MM.1S (cell line): ENCODE data around the gene SMIM29.

Source experiments
- DNase-seq: peaks from one replicate; pipeline ENCODE4 v3.0.0-alpha.2; 2015
- H2AFZ ChIP-seq: fragments of 300-600 bp; sonication (generic); 2 replicates; pipeline ENCODE4 v1.6.0; 2016; ENCODE audit warnings: antibody characterized with exemption, low read length
- H3F3A ChIP-seq: fragments of 300-600 bp; sonication (generic); 2 replicates; pipeline ENCODE4 v1.6.1; 2016; ENCODE audit warnings: mild to moderate bottlenecking, antibody characterized with exemption, low read length, moderate library complexity, mixed read lengths; ENCODE audit not compliant: insufficient read depth
- H3K27ac ChIP-seq: fragments of 300-600 bp; sonication (generic); 2 replicates; pipeline ENCODE4 v1.5.1; 2016; ENCODE audit warnings: mild to moderate bottlenecking, low read length
- H3K27me3 ChIP-seq: fragments of 300-600 bp; sonication (generic); replicated peaks from 2 replicates; pipeline ENCODE4 v1.6.0; 2016; ENCODE audit warnings: low read length; ENCODE audit not compliant: insufficient read depth
- H3K36me3 ChIP-seq: fragments of 300-600 bp; sonication (generic); replicated peaks from 2 replicates; pipeline ENCODE4 v1.6.1; 2016; ENCODE audit warnings: mild to moderate bottlenecking, low read length, mixed read lengths; ENCODE audit not compliant: insufficient read depth
- H3K4me1 ChIP-seq: fragments of 300-600 bp; sonication (generic); 2 replicates; pipeline ENCODE4 v1.6.1; 2016; ENCODE audit warnings: low read length, mixed read lengths
- H3K4me2 ChIP-seq: fragments of 300-600 bp; sonication (generic); 2 replicates; pipeline ENCODE4 v1.6.0; 2016; ENCODE audit warnings: low read depth, low read length
- H3K4me3 ChIP-seq: fragments of 300-600 bp; sonication (generic); 2 replicates; pipeline ENCODE4 v1.5.1; 2016; ENCODE audit warnings: low read length, mixed read lengths
- H3K79me2 ChIP-seq: fragments of 300-600 bp; sonication (generic); 2 replicates; pipeline ENCODE4 v1.6.1; 2016; ENCODE audit warnings: mixed run types, low read length, mixed read lengths
- H3K9ac ChIP-seq: fragments of 300-600 bp; sonication (generic); 2 replicates; pipeline ENCODE4 v1.6.1; 2016; ENCODE audit warnings: low read length, mixed read lengths
- H3K9me2 ChIP-seq: fragments of 300-600 bp; sonication (generic); replicated peaks from 2 replicates; pipeline ENCODE4 v1.6.1; 2016; ENCODE audit warnings: mild to moderate bottlenecking, low read length, mixed read lengths; ENCODE audit not compliant: insufficient read depth
- H3K9me3 ChIP-seq: fragments of 300-600 bp; sonication (generic); replicated peaks from 2 replicates; pipeline ENCODE4 v1.6.1; 2016; ENCODE audit warnings: mild to moderate bottlenecking, low read length, mixed read lengths; ENCODE audit not compliant: insufficient read depth
- H4K20me1 ChIP-seq: fragments of 300-600 bp; sonication (generic); 2 replicates; pipeline ENCODE4 v1.6.1; 2016; ENCODE audit warnings: mild to moderate bottlenecking, low read length, moderate library complexity, mixed read lengths; ENCODE audit not compliant: insufficient read depth
- EZH2 ChIP-seq: fragments of 300-600 bp; sonication (generic); optimal IDR thresholded peaks from 2 replicates; pipeline ENCODE3; 2017; ENCODE audit warnings: low read depth, mild to moderate bottlenecking, antibody characterized with exemption, low read length, mixed read lengths
- EZH2phosphoT487 ChIP-seq: fragments of 300-600 bp; sonication (generic); IDR thresholded peaks from 2 replicates; pipeline ENCODE4 v1.6.1; 2018; ENCODE audit warnings: antibody characterized with exemption, low read length
- TF ChIP-seq, protein P1 (sequence below): fragments of 300-600 bp; sonication (generic); IDR thresholded peaks from 2 replicates; pipeline ENCODE4 v1.5.1; 2016; ENCODE audit warnings: antibody characterized with exemption, low read length, mixed read lengths

Gene SMIM29

DNA sequence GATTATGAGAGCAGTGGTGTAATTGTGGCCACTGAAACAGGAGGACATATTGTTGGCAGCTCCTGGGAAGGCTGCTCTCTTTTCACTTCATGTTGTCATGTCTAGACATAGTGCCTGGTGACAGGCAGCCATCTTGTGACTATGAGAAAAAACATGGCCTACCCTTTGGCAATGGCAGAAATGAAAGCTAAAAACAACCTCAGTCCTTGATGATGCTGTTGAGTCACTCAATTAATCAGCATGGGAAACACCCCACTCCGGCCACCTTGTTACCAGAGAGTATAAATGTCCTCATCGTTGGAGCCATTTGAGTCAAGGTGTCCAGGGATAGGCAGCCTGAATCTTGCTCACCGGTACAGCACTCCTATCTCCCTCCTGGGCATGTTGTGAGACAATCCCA lies 43.3 kb downstream of the SMIM29 start:
- Histone ChIP-seq H3K36me3 (no peaks in the 10 kb centered on the region), H2AFZ (no peak overlapping the region), H3K27me3 (no peaks in the 10 kb centered on the region), H4K20me1 (no peaks in the 10 kb centered on the region), H3K79me2 (no peaks in the 10 kb centered on the region), H3F3A (no peaks in the 10 kb centered on the region), H3K9ac (no peak overlapping the region), H3K4me3 (no peak overlapping the region), H3K9me2 (no peaks in the 10 kb centered on the region), H3K9me3 (no peaks in the 10 kb centered on the region), H3K4me1 (no peaks in the 10 kb centered on the region), H3K4me2 (no peak overlapping the region), H3K27ac (no peak overlapping the region)
- DNase-seq, result no peak
- TF ChIP-seq EZH2phosphoT487, result no peak
- TF ChIP-seq, protein P1, sequence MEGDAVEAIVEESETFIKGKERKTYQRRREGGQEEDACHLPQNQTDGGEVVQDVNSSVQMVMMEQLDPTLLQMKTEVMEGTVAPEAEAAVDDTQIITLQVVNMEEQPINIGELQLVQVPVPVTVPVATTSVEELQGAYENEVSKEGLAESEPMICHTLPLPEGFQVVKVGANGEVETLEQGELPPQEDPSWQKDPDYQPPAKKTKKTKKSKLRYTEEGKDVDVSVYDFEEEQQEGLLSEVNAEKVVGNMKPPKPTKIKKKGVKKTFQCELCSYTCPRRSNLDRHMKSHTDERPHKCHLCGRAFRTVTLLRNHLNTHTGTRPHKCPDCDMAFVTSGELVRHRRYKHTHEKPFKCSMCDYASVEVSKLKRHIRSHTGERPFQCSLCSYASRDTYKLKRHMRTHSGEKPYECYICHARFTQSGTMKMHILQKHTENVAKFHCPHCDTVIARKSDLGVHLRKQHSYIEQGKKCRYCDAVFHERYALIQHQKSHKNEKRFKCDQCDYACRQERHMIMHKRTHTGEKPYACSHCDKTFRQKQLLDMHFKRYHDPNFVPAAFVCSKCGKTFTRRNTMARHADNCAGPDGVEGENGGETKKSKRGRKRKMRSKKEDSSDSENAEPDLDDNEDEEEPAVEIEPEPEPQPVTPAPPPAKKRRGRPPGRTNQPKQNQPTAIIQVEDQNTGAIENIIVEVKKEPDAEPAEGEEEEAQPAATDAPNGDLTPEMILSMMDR, result no peak
- no peak for TF ChIP-seq EZH2

DNA sequence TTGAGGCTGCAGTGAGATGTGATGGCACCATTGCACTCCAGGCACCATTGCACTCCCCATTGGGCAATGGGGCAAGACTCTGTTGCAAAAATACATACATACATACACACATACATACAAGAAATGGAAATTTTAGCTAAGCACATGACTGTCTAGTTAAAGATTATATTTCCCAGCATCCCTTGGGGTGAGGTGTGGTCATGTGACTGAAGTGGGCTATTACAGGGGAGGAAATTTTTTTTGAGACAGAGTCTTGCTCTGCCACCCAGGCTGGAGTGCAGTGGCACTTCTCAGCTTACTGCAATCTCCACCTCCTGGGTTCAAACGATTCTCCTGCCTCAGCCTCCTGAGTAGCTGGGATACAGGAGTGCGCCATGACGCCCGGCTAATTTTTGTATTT lies 44.1 kb downstream of the SMIM29 start:
- no peaks in the 10 kb centered on the region for H3F3A ChIP-seq
- H3K9ac ChIP-seq, result no peak overlapping the region
- H3K27me3 ChIP-seq, result no peaks in the 10 kb centered on the region
- no peak overlapping the region for H3K4me2 ChIP-seq
- H3K79me2 ChIP-seq, result no peaks in the 10 kb centered on the region
- H3K9me3 ChIP-seq, result no peaks in the 10 kb centered on the region
- H3K36me3 ChIP-seq, result no peaks in the 10 kb centered on the region
- no peaks in the 10 kb centered on the region for H3K9me2 ChIP-seq
- H3K4me3 ChIP-seq, result no peak overlapping the region
- no peaks in the 10 kb centered on the region for H4K20me1 ChIP-seq
- no peak overlapping the region for H2AFZ ChIP-seq
- no peak for DNase-seq
- no peaks in the 10 kb centered on the region for H3K4me1 ChIP-seq
- TF ChIP-seq EZH2phosphoT487, result no peak
- no peak for TF ChIP-seq EZH2
- TF ChIP-seq, protein P1, result no peak
- no peak overlapping the region for H3K27ac ChIP-seq

DNA sequence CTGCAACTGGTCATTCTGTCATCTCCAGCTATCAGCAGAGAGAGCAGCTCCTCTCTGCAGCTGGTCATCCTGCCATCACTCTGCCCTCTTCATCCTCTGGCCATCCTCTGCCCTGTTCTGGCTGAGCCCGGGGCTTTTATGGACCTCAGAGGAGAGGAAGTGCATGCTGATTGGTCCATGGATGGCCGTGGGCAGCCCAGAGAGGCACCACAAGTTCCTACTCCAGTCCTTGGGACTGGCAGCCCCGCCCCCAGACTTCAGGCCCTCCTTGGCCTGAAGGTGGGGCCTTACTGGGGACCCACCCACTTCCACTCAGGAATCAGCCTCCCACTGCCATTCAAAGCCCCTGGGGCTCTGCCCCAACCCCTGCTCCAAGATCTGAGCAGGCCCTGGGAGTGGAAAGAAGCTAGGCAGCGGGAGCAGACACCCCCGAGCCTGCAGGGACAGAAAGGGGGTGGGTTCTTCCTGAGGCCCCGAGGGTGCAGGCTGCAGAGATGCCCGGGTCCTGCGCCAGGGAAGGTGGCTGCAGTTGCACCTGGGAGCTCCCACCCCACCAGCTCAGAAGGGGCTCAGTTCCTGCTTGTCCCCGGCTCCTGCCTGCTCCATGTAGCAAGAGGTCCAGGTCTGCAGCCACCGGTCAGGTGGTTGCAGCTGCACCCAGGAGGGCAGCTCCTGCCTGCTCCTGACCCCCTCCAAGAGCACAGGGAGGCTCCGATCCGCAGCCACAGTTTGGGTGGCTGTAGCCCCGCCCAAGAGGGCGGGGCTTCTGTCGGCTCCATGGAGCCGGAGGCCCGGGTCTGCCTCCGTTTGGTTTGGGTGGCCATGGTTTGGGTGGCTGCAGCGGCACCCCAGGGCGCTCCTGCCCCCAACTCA lies 46.2 kb downstream of the SMIM29 start:
- no peak overlapping the region for H3K4me2 ChIP-seq
- H3K9ac ChIP-seq, result no peak overlapping the region
- H3K4me3 ChIP-seq, result no peak overlapping the region
- no peaks in the 10 kb centered on the region for H3K9me2 ChIP-seq
- TF ChIP-seq, protein P1, result no peak
- TF ChIP-seq EZH2phosphoT487 (no peak), EZH2 (no peak)
- H3K36me3 ChIP-seq, result no peaks in the 10 kb centered on the region
- no peaks in the 10 kb centered on the region for H3K27me3 ChIP-seq
- H4K20me1 ChIP-seq, result no peaks in the 10 kb centered on the region
- H2AFZ ChIP-seq, result no peak overlapping the region
- H3K9me3 ChIP-seq, result no peaks in the 10 kb centered on the region
- no peak overlapping the region for H3K27ac ChIP-seq
- no peak for DNase-seq
- no peaks in the 10 kb centered on the region for H3K4me1 ChIP-seq
- H3K79me2 ChIP-seq, result no peaks in the 10 kb centered on the region
- H3F3A ChIP-seq, result no peaks in the 10 kb centered on the region
